GM12874 (cell line): ENCODE results near the gene ADORA2A.

Source experiments
- CTCF ChIP-seq: IDR thresholded peaks from 2 replicates; pipeline ENCODE4 v1.5.1; 2011; ENCODE audit warnings: low read depth, mild to moderate bottlenecking, control low read depth, low read length, moderate library complexity; ENCODE audit not compliant: insufficient read depth

ADORA2A gene

GRCh38 chr22:24435861-24436371 is 8.5 kb downstream of the ADORA2A start:
- no peak for TF ChIP-seq CTCF

GRCh38 chr22:24436553-24436952 is 9.2 kb downstream of the ADORA2A start:
- TF ChIP-seq CTCF = no peak

- TF ChIP-seq CTCF = no peak
Measured at GRCh38 chr22:24437091-24437490, 9.7 kb downstream of the ADORA2A start.

GRCh38 chr22:24437741-24438328 is 10.4 kb downstream of the ADORA2A start:
- TF ChIP-seq CTCF = peak; percentile 33; the same call in 1 of the 2 replicates

GRCh38 chr22:24440270-24440717 is 12.9 kb downstream of the ADORA2A start:
- no peak for TF ChIP-seq CTCF

- no peak for TF ChIP-seq CTCF
Measured at GRCh38 chr22:24440718-24441405, 13.5 kb downstream of the ADORA2A start.

GRCh38 chr22:24441406-24442351 is 14.3 kb downstream of the ADORA2A start:
- TF ChIP-seq CTCF = no peak
